ENCODE results near the gene SASH1. TPM values are rescaled to one million over a fixed set of nuclear protein-coding genes. Genes with fewer than 3 reads are reported as not detected.
A peak's percentile ranks its signal among the peaks of the same experiment; 100 is the strongest.

SASH1 gene
- total RNA-seq, 4 donors from 2014 or later, result 55.3 to 118 (median 79.6) TPM

DNA sequence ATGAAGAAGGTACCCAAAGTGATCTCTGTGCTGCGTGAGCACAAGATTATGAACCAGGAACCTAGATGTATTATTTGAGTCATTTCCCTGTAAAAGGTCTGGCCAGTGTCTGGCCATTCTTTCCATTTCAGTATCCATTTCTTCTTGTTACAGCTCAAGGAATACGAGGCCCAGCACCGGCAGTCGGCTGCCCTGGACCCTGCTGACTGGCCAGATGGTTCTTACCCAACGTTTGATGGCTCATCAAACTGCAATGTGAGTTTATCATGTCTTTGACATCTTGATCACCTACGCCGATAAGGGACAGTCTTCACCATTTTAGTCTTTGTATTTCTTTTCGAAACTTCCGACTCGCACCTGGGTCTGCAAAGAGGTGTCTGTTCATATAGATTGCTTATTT is 144.8 kb downstream of the SASH1 start:
- DNase-seq, result no peak
- Histone ChIP-seq H3K4me1 (no peaks in the 10 kb centered on the region), H3K9me3 (no peaks in the 10 kb centered on the region), H3K27ac (no peak overlapping the region), H3K4me3 (no peak overlapping the region), H3K36me3 (peaks cover 0 to 92% (median 11%) of the 10 kb centered on the region in 3 donors), H3K27me3 (no peaks in the 10 kb centered on the region)
- intact Hi-C loops (cut with DNase I), result no loop called here
- TF ChIP-seq, protein P1, sequence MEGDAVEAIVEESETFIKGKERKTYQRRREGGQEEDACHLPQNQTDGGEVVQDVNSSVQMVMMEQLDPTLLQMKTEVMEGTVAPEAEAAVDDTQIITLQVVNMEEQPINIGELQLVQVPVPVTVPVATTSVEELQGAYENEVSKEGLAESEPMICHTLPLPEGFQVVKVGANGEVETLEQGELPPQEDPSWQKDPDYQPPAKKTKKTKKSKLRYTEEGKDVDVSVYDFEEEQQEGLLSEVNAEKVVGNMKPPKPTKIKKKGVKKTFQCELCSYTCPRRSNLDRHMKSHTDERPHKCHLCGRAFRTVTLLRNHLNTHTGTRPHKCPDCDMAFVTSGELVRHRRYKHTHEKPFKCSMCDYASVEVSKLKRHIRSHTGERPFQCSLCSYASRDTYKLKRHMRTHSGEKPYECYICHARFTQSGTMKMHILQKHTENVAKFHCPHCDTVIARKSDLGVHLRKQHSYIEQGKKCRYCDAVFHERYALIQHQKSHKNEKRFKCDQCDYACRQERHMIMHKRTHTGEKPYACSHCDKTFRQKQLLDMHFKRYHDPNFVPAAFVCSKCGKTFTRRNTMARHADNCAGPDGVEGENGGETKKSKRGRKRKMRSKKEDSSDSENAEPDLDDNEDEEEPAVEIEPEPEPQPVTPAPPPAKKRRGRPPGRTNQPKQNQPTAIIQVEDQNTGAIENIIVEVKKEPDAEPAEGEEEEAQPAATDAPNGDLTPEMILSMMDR (IDR thresholded peaks at IDR 0.05), result no peak
- no peak for TF ChIP-seq POLR2A (IDR thresholded peaks at IDR 0.05)
- WGBS, 2 donors, result 82 to 89% methylated on average over 10 of the region's 10 CpGs

DNA sequence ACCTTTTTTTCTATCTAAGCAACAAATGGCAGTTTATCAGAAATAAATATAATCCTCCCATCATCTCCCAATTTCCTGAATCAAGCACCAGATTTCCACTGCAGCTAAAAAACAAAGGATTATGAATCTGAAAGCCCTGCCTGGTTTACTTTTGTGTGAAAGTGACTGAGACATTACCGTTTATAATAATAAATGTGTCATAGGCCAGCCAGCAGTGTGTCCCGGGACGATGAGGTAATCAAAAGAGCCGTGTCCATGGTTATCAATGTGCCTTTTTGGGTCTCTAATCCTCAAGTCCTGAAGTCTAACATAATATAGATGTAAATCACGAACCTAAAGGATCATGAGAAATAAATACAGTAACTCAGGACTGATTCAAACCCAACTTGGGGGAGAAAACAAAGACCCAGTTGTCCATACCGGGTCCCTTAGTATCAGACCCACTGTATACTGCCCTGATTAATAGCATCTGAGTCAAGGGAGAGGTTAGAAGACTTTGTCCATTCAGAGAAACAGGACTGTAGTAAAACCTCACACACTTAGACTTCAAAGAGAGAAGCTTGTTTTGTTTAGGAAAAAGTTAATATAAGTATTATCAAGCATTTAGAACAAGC is 149.1 kb downstream of the SASH1 start:
- no peaks in the 10 kb centered on the region for H3K9me3 ChIP-seq
- no peak overlapping the region for H3K4me3 ChIP-seq
- no peak overlapping the region for H3K27ac ChIP-seq
- TF ChIP-seq POLR2A (IDR thresholded peaks at IDR 0.05), result no peak
- TF ChIP-seq, protein P1 (IDR thresholded peaks at IDR 0.05), result no peak
- peaks cover 0 to 74% (median 11%) of the 10 kb centered on the region in 3 donors for H3K36me3 ChIP-seq
- no peaks in the 10 kb centered on the region for H3K4me1 ChIP-seq
- no peaks in the 10 kb centered on the region for H3K27me3 ChIP-seq
- intact Hi-C loops (cut with DNase I), result no loop called here
- DNase-seq, result no peak
- 66 to 70% methylated on average over 6 of the region's 6 CpGs for WGBS, 2 donors

GRCh38 chr6:148492654-148493290 is 150.1 kb downstream of the SASH1 start:
- Histone ChIP-seq H3K27me3 (no peaks in the 10 kb centered on the region), H3K4me1 (peaks cover 0 to 4% (median 2%) of the 10 kb centered on the region in 3 donors), H3K27ac (peak overlapping the region in 1 of 4 donors; percentile 31), H3K36me3 (peaks cover 0 to 68% (median 6%) of the 10 kb centered on the region in 3 donors), H3K9me3 (no peaks in the 10 kb centered on the region), H3K4me3 (no peak overlapping the region)
- intact Hi-C loops (cut with DNase I), result no loop called here
- WGBS, 2 donors, result 86 to 88% methylated on average over 5 of the region's 5 CpGs
- TF ChIP-seq, protein P1 (IDR thresholded peaks at IDR 0.05), result no peak
- no peak for TF ChIP-seq POLR2A (IDR thresholded peaks at IDR 0.05)
- DNase-seq, result no peak

GRCh38 chr6:148493424-148493823 is 150.8 kb downstream of the SASH1 start:
- intact Hi-C loops (cut with DNase I), result no loop called here
- H3K4me1 ChIP-seq, result peaks cover 0 to 4% (median 2%) of the 10 kb centered on the region in 3 donors
- no peak overlapping the region for H3K4me3 ChIP-seq
- WGBS, 2 donors, result 91 to 93% methylated on average over 4 to 6 of the region's 6 CpGs
- H3K36me3 ChIP-seq, result peaks cover 0 to 67% (median 0%) of the 10 kb centered on the region in 3 donors
- TF ChIP-seq, protein P1 (IDR thresholded peaks at IDR 0.05), result no peak
- TF ChIP-seq POLR2A (IDR thresholded peaks at IDR 0.05), result no peak
- H3K27ac ChIP-seq, result peak overlapping the region in 1 of 4 donors; percentile 31
- no peaks in the 10 kb centered on the region for H3K27me3 ChIP-seq
- no peak for DNase-seq
- H3K9me3 ChIP-seq, result no peaks in the 10 kb centered on the region

- Histone ChIP-seq H3K9me3 (no peaks in the 10 kb centered on the region), H3K4me1 (peaks cover 0 to 4% (median 2%) of the 10 kb centered on the region in 3 donors), H3K36me3 (peaks cover 0 to 64% (median 0%) of the 10 kb centered on the region in 3 donors), H3K27me3 (no peaks in the 10 kb centered on the region), H3K27ac (peak overlapping the region in 3 of 4 donors; percentile 30 to 50 (median 31)), H3K4me3 (no peak overlapping the region)
- intact Hi-C loops (cut with DNase I), result no loop called here
- 75 to 78% methylated on average over 8 of the region's 8 CpGs for WGBS, 2 donors
- DNase-seq, result no peak
- TF ChIP-seq, protein P1 (IDR thresholded peaks at IDR 0.05), result no peak
- TF ChIP-seq POLR2A (IDR thresholded peaks at IDR 0.05), result no peak
Measured at GRCh38 chr6:148494226-148494625, 151.6 kb downstream of the SASH1 start.

All from esophagus squamous epithelium (tissue), 5 donors.